K562 (cell line): ENCODE results near the gene ATPAF2. TPM values are rescaled to one million over a fixed set of nuclear protein-coding genes. Genes with fewer than 3 reads are reported as not detected.

Source experiments
- CREB3L1 ChIP-seq: fragments of 450-650 bp; IDR thresholded peaks from 2 replicates; pipeline ENCODE4 v1.6.1; 2014; ENCODE audit warnings: low read depth, mild to moderate bottlenecking, moderate library complexity, borderline replicate concordance
- ESRRB ChIP-seq: fragments of 250-450 bp; sonication (Bioruptor Pico); IDR thresholded peaks from 2 replicates; pipeline ENCODE4 v1.5.0; 2020; ENCODE audit warnings: mild to moderate bottlenecking, moderate library complexity, borderline replicate concordance
- LCOR ChIP-seq: sonication (generic); formaldehyde crosslinking; IDR thresholded peaks from 2 replicates; pipeline ENCODE4 v1.8.0; 2022; ENCODE audit warnings: mild to moderate bottlenecking, missing genetic modification reagents
- MAX ChIP-seq: sonication (generic); formaldehyde crosslinking; IDR thresholded peaks from 2 replicates; pipeline ENCODE4 v1.9.0; 2022; ENCODE audit warnings: mild to moderate bottlenecking, missing genetic modification reagents
- MLLT1 ChIP-seq, 2 experiments: fragments of 450-650 bp; IDR thresholded peaks; 2 replicates each; pipeline ENCODE4 v1.6.1; 2016
- MXI1 ChIP-seq: IDR thresholded peaks from 2 replicates; pipeline ENCODE4 v1.6.1; 2011; ENCODE audit warnings: low read depth, mild to moderate bottlenecking, improper control_type of control experiment, low read length
- PCBP1 ChIP-seq: fragments of 200-400 bp; formaldehyde crosslinking; IDR thresholded peaks from 2 replicates; pipeline ENCODE4 v1.6.1; 2018; ENCODE audit warnings: mild to moderate bottlenecking, low read depth, low read length; ENCODE audit not compliant: poor library complexity, severe bottlenecking
- SNAPC5 ChIP-seq: fragments of 250-450 bp; sonication (Bioruptor Pico); IDR thresholded peaks from 2 replicates; pipeline ENCODE4 v1.8.0; 2021; ENCODE audit warnings: moderate library complexity, mild to moderate bottlenecking, inconsistent platforms
- SP2 ChIP-seq: IDR thresholded peaks from 2 replicates; pipeline ENCODE4 v1.6.1; 2011; ENCODE audit warnings: mild to moderate bottlenecking, low read depth, low read length, moderate library complexity; ENCODE audit not compliant: poor library complexity, severe bottlenecking; ENCODE audit errors: extremely low read depth
- USF2 ChIP-seq: sonication (generic); formaldehyde crosslinking; IDR thresholded peaks from 2 replicates; pipeline ENCODE4 v1.5.0; 2020; ENCODE audit warnings: missing genetic modification reagents
- YY1 ChIP-seq, 3 experiments: IDR thresholded peaks; 2 replicates each; pipeline ENCODE4 v1.6.1; 2011; ENCODE audit warnings: low read length in 2 of 3, mild to moderate bottlenecking in 2 of 3, moderate library complexity in 2 of 3, borderline replicate concordance in 1 of 3, control low read depth in 1 of 3, low read depth in 1 of 3; ENCODE audit not compliant: insufficient read depth in 3 of 3, insufficient replicate concordance in 2 of 3, control insufficient read depth in 1 of 3, insufficient read length in 1 of 3; ENCODE audit errors: extremely low read depth in 1 of 3
- ZNF407 ChIP-seq: fragments of 450-650 bp; IDR thresholded peaks from 2 replicates; pipeline ENCODE4 v1.6.1; 2016; ENCODE audit warnings: low read depth
- polyA plus RNA-seq, 8 experiments: library from polyadenylated mRNA; depleted of rRNA in 4 of 8; stranded (reverse) in 5 of 8; unstranded in 3 of 8; fragments of >200 nt; fragmentation: Nextera tagmentation in 2 of 8; fragmentation: Illumina TruSeq in 1 of 8; extraction: Ambion mirVana in 2 of 8; extraction: Trizol in 1 of 8; gene quantifications; 2 replicates each; pipeline versions ENCODE4 v1.2.1 to v1.2.3, GENCODE V29; 2011 to 2014; ENCODE audit warnings: inconsistent platforms in 1 of 8, missing spikeins in 1 of 8
- total RNA-seq, 7 experiments: library from RNA; depleted of rRNA in 6 of 7; stranded (reverse); fragments of >200 nt in 6 of 7; fragmentation: Illumina TruSeq in 2 of 7; extraction: Trizol in 2 of 7; gene quantifications; 2 replicates each; pipeline versions ENCODE4 v1.2.1 to v1.2.3, GENCODE V29; 2011 to 2021; ENCODE audit warnings: low replicate concordance in 1 of 7

The ATPAF2 gene
- total and polyA plus RNA-seq, 9 of the 15 experiments (the other 6 are each of a cell fraction or from before 2014, with no cell fraction given) = 2.1 to 19.2 (median 11.3) TPM

- TF ChIP-seq ZNF407 (peak; percentile 93), PCBP1 (peak; percentile 78), LCOR (CRISPR knock-in tag) (peak; percentile 38; the same call in 1 of the 2 replicates), SNAPC5 (no peak), YY1 (IDR thresholded peaks at IDR 0.05; ENCODE audit: borderline replicate concordance in 1 of 3, control insufficient read depth in 1 of 3, extremely low read depth in 1 of 3, insufficient read depth in 3 of 3, insufficient read length in 1 of 3, insufficient replicate concordance in 2 of 3, low read depth in 1 of 3, low read length in 2 of 3) (peak; percentile 85 to 99 (median 98)), MXI1 (peak; percentile 72), MAX (CRISPR knock-in tag) (peak; percentile 92), ESRRB (no peak), MLLT1 (IDR thresholded peaks at IDR 0.05) (peak in 1 of 2 experiments; percentile 34; a peak in 1 of 4 replicates), SP2 (peak; percentile 80), USF2 (peak; percentile 99), CREB3L1 (peak; percentile 92)
These were observed at the start of gene ATPAF2, which contains the start of gene GID4 (continued) for GRCh38 chr17:18038861-18039534.
